WTC11 (cell line): ENCODE data around the gene BNC2.

Source experiments
- CREB1 ChIP-seq: sonication (generic); formaldehyde crosslinking; IDR thresholded peaks from 2 replicates; pipeline ENCODE4 v1.8.0; 2023; ENCODE audit warnings: mild to moderate bottlenecking, missing genetic modification reagents
- GABPB1 ChIP-seq: sonication (generic); formaldehyde crosslinking; IDR thresholded peaks from 2 replicates; pipeline ENCODE4 v1.8.1; 2023; ENCODE audit warnings: mild to moderate bottlenecking, missing genetic modification reagents
- IRF2 ChIP-seq: sonication (generic); formaldehyde crosslinking; IDR thresholded peaks from 2 replicates; pipeline ENCODE4 v1.8.0; 2022; ENCODE audit warnings: low read depth, missing genetic modification reagents, borderline replicate concordance
- NFATC4 ChIP-seq: fragments of 250-450 bp; sonication (Bioruptor Pico); IDR thresholded peaks from 2 replicates; pipeline ENCODE4 v1.9.0; 2021; ENCODE audit warnings: mild to moderate bottlenecking
- ZNF138 ChIP-seq: sonication (generic); formaldehyde crosslinking; conservative IDR thresholded peaks from 2 replicates; pipeline ENCODE4 v1.8.1; 2022; ENCODE audit warnings: mild to moderate bottlenecking, moderate library complexity, missing genetic modification reagents
- ZNF423 ChIP-seq: fragments of 250-450 bp; sonication (Bioruptor Pico); IDR thresholded peaks from 2 replicates; pipeline ENCODE4 v2.1.2; 2022; ENCODE audit warnings: mild to moderate bottlenecking, moderate library complexity
- TF ChIP-seq, protein P1 (sequence below): fragments of 200-600 bp; IDR thresholded peaks from 2 replicates; pipeline ENCODE4 v1.8.0; 2022; ENCODE audit warnings: antibody characterized with exemption
- TF ChIP-seq, protein P2 (sequence below): sonication (generic); formaldehyde crosslinking; IDR thresholded peaks from 2 replicates; pipeline ENCODE4 v1.8.0; 2022; ENCODE audit warnings: mild to moderate bottlenecking, missing genetic modification reagents
- TF ChIP-seq, protein P3 (sequence below): sonication (generic); formaldehyde crosslinking; conservative IDR thresholded peaks from 2 replicates; pipeline ENCODE4 v1.8.1; 2022; ENCODE audit warnings: mild to moderate bottlenecking, missing genetic modification reagents
- TF ChIP-seq, protein P4 (sequence below): sonication (generic); formaldehyde crosslinking; IDR thresholded peaks from 2 replicates; pipeline ENCODE4 v1.8.1; 2023; ENCODE audit warnings: mild to moderate bottlenecking, missing genetic modification reagents, moderate library complexity
- TF ChIP-seq, protein P5 (sequence below): sonication (generic); formaldehyde crosslinking; conservative IDR thresholded peaks from 2 replicates; pipeline ENCODE4 v1.8.1; 2023; ENCODE audit warnings: mild to moderate bottlenecking, low read depth, missing genetic modification reagents, moderate library complexity
- TF ChIP-seq, protein P6 (sequence below): sonication (generic); formaldehyde crosslinking; IDR thresholded peaks from 2 replicates; pipeline ENCODE4 v1.8.0; 2022; ENCODE audit warnings: mild to moderate bottlenecking, missing genetic modification reagents

DNA sequence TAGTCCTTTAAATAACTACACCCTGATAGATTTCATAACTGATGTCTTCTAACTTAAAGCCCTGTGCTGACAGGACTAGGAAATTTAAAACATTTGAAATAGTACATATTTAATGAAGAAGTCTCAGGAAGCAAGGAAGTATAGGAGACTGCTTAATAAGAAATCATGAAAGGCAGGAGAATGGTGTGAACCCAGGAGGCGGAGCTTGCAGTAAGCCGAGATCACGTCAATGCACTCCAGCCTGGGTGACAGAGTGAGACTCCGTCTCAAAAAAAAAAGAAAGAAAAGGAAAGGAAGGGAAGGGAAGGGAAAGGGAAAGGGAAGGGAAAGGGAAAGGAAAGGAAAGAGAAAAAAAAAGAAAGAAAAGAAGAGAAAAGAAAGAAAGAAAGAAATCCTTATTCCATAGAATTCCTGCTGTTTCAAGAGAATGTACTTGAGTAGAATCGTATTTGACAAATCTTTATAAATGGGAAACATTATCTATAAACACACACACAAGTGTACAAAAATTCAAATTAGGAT, 74.1 kb downstream of the BNC2 start:
- TF ChIP-seq, protein P1, sequence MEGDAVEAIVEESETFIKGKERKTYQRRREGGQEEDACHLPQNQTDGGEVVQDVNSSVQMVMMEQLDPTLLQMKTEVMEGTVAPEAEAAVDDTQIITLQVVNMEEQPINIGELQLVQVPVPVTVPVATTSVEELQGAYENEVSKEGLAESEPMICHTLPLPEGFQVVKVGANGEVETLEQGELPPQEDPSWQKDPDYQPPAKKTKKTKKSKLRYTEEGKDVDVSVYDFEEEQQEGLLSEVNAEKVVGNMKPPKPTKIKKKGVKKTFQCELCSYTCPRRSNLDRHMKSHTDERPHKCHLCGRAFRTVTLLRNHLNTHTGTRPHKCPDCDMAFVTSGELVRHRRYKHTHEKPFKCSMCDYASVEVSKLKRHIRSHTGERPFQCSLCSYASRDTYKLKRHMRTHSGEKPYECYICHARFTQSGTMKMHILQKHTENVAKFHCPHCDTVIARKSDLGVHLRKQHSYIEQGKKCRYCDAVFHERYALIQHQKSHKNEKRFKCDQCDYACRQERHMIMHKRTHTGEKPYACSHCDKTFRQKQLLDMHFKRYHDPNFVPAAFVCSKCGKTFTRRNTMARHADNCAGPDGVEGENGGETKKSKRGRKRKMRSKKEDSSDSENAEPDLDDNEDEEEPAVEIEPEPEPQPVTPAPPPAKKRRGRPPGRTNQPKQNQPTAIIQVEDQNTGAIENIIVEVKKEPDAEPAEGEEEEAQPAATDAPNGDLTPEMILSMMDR: no peak
- TF ChIP-seq CREB1 (no peak), ZNF138 (CRISPR knock-in tag) (no peak), IRF2 (no peak), GABPB1 (CRISPR knock-in tag) (no peak), NFATC4 (no peak), ZNF423 (no peak)
- TF ChIP-seq, protein P2, sequence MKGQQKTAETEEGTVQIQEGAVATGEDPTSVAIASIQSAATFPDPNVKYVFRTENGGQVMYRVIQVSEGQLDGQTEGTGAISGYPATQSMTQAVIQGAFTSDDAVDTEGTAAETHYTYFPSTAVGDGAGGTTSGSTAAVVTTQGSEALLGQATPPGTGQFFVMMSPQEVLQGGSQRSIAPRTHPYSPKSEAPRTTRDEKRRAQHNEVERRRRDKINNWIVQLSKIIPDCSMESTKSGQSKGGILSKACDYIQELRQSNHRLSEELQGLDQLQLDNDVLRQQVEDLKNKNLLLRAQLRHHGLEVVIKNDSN (CRISPR knock-in tag): no peak
- TF ChIP-seq, protein P3, sequence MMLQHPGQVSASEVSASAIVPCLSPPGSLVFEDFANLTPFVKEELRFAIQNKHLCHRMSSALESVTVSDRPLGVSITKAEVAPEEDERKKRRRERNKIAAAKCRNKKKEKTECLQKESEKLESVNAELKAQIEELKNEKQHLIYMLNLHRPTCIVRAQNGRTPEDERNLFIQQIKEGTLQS (CRISPR knock-in tag): no peak
- TF ChIP-seq, protein P4, sequence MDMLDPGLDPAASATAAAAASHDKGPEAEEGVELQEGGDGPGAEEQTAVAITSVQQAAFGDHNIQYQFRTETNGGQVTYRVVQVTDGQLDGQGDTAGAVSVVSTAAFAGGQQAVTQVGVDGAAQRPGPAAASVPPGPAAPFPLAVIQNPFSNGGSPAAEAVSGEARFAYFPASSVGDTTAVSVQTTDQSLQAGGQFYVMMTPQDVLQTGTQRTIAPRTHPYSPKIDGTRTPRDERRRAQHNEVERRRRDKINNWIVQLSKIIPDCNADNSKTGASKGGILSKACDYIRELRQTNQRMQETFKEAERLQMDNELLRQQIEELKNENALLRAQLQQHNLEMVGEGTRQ (CRISPR knock-in tag): no peak
- TF ChIP-seq, protein P5, sequence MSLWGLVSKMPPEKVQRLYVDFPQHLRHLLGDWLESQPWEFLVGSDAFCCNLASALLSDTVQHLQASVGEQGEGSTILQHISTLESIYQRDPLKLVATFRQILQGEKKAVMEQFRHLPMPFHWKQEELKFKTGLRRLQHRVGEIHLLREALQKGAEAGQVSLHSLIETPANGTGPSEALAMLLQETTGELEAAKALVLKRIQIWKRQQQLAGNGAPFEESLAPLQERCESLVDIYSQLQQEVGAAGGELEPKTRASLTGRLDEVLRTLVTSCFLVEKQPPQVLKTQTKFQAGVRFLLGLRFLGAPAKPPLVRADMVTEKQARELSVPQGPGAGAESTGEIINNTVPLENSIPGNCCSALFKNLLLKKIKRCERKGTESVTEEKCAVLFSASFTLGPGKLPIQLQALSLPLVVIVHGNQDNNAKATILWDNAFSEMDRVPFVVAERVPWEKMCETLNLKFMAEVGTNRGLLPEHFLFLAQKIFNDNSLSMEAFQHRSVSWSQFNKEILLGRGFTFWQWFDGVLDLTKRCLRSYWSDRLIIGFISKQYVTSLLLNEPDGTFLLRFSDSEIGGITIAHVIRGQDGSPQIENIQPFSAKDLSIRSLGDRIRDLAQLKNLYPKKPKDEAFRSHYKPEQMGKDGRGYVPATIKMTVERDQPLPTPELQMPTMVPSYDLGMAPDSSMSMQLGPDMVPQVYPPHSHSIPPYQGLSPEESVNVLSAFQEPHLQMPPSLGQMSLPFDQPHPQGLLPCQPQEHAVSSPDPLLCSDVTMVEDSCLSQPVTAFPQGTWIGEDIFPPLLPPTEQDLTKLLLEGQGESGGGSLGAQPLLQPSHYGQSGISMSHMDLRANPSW (CRISPR knock-in tag): no peak
- TF ChIP-seq, protein P6, sequence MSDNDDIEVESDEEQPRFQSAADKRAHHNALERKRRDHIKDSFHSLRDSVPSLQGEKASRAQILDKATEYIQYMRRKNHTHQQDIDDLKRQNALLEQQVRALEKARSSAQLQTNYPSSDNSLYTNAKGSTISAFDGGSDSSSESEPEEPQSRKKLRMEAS (CRISPR knock-in tag): no peak
